ENCODE data around the gene LRSAM1.

GRCh38 chr9:127504887-127505251 is 53.6 kb downstream of the LRSAM1 start:
- TF ChIP-seq CTCF (IDR thresholded peaks at IDR 0.05) (no peak), POLR2A (IDR thresholded peaks at IDR 0.05) (no peak), EP300 (IDR thresholded peaks at IDR 0.05) (no peak), POLR2AphosphoS5 (IDR thresholded peaks at IDR 0.05) (no peak)
